Astrocyte of the cerebellum (primary cell): ENCODE data around the gene FYN.

ENCODE experiments used
- DNase-seq: peaks from one replicate; pipeline ENCODE4 v3.0.0-alpha.2; 2011; ENCODE audit warnings: low read depth
- H3K4me3 ChIP-seq: 2 replicates; pipeline ENCODE4 v1.5.1; 2011; ENCODE audit warnings: mild to moderate bottlenecking, low read depth, low read length, moderate library complexity
- in situ Hi-C: cut with HindIII; loops from 2 replicates; pipeline ENCODE4 v1.10.0; 2017; ENCODE audit warnings: low sequenced_read_pairs
- TF ChIP-seq, protein P1 (sequence below): IDR thresholded peaks from 2 replicates; pipeline ENCODE4 v1.5.1; 2012; ENCODE audit warnings: low read length, low read depth, moderate library complexity, mild to moderate bottlenecking; ENCODE audit errors: missing control alignments

FYN gene

DNA sequence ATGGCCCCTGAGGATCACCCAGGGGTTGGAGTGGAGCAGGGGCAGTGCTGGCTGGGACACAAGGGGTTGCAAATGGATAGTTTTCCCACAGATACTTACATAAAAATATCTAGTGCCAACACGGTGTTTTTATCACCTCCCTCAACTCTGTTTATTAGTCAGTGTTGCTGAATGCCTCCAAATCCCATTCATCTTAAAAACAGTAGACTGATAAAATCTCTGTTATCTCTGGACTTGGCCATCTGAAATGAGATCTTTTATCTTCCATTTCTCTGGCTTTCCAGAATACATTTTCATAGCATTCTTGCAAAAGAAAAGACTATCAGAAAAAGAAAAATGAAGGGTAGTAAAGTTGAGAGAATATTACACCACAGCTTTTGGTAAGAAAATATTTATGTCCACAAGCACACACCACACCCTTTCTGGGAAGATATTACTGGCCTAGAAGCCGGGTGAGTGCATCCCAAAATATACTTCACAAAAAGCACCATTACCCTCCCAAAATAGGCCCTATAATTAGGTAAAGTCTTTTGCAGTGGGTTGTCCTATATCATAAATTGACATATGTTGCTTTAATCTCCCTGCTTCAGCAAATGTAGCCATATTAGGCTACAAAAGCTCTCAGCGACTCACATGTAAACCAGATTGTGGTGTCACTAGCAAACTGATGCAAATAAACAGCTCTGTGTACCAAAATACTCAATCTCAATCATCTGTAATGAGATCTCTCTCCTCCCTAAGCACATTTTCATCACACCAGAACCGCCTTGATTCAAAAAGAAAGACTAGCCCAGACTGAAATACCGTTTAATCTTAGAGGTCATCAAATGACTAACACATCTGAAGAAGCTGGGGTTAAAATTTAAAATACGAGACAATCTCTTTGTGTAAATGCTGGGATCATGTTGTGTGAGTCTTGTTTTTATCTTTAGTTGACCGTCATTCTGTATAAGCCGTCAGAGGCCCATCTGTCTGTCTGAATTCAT, 96.7 kb downstream of the FYN start:
- in situ Hi-C loops, result no loop called here
- no peak overlapping the region for H3K4me3 ChIP-seq
- TF ChIP-seq, protein P1, sequence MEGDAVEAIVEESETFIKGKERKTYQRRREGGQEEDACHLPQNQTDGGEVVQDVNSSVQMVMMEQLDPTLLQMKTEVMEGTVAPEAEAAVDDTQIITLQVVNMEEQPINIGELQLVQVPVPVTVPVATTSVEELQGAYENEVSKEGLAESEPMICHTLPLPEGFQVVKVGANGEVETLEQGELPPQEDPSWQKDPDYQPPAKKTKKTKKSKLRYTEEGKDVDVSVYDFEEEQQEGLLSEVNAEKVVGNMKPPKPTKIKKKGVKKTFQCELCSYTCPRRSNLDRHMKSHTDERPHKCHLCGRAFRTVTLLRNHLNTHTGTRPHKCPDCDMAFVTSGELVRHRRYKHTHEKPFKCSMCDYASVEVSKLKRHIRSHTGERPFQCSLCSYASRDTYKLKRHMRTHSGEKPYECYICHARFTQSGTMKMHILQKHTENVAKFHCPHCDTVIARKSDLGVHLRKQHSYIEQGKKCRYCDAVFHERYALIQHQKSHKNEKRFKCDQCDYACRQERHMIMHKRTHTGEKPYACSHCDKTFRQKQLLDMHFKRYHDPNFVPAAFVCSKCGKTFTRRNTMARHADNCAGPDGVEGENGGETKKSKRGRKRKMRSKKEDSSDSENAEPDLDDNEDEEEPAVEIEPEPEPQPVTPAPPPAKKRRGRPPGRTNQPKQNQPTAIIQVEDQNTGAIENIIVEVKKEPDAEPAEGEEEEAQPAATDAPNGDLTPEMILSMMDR, result no peak
- DNase-seq, result no peak

DNA sequence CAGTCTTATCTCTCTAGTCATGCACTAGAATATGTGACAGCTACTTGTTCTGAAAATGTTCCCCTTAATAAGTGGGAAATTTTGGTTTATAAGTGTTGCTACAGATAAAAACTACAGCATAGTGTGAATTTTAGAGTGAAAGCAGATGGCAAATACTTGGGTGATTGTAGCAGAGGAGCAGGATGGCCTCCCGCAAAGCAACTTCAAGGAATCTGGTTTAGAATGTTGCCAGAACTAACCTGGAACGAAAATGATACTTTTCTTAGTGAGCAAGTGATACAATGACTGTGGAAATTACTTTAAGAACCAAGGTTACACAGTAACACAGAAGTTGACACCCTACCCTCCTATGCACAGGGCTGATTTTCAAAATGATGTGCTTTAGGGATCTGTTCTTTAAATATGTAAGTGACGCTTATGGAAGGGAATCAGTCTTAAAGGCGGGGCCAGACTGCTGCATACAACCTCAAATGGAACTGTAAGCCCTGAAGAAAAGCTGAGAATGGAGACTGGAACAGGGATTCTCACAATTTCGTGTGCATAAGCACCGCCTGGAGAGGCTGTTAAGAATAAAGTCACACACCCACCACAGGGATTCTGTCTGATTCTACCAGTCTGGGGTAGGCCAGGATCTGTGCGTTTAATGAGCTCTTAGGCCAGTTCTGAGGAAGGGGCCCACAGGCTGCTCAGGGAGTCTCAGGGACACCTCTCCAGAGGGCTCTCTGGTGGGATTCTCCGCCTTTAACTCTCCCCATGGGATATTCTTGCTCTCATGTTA, 97.9 kb downstream of the FYN start:
- DNase-seq, result no peak
- H3K4me3 ChIP-seq, result no peak overlapping the region
- TF ChIP-seq, protein P1, result no peak
- in situ Hi-C loops, result no loop called here

DNA sequence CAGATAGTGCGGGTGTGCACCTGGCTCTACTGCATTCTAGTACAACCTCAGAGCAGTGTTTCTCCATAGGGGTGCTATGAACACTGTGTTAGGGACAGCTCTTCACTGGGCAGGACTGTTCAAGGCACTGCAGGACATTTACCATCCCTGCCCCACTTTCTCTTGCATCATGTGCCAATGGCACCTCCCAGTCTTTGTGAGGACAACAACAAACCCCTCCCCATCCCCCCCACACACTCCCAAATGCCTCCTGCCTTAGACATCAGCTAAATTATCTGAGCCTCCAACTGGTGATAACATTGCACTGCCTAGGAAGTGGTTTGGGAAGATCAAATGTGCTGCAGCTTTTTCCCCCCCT, 98.9 kb downstream of the FYN start:
- DNase-seq, result no peak
- no peak overlapping the region for H3K4me3 ChIP-seq
- in situ Hi-C loops, result no loop called here
- TF ChIP-seq, protein P1, result no peak

DNA sequence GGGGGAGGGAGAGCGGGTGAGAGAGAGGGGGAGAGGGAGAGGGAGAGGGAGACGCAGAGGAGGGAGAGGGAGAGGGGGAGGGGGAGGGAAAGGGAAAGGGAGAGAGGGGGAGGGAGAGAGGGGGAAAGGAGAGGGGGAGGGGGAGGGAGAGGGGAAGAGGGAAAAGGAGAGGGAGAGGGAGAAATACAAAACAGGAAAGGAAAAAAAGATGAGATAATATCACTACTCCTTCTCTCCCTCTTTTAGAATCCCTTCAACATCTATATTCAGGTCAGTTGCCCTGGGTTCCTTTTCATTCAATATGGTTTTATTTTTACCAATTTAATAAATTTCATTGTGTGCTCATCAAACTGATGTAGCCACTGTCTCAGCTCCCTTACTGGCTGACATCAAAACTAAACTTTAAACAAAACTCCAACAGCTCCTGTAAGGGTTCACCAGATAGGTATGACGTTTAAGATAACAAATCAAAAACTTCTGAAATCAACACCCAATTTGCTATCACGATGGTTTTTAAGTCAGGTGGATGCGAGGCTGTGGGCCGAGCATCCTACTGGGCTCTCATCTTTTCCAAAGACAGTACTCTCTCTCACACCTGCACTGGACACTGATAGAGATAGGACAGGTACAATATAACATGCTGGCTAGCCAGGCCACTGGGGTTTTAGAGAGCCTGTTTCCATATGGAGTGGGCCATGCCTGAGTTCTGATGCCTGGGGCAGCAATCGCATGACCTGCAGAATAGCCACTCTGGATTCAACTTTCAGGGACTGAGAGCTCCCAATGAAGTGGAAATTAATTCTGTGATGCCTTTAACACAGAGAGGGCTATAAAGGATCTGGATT, 99.5 kb downstream of the FYN start:
- DNase-seq, result no peak
- in situ Hi-C loops, result no loop called here
- TF ChIP-seq, protein P1, result no peak
- no peak overlapping the region for H3K4me3 ChIP-seq

DNA sequence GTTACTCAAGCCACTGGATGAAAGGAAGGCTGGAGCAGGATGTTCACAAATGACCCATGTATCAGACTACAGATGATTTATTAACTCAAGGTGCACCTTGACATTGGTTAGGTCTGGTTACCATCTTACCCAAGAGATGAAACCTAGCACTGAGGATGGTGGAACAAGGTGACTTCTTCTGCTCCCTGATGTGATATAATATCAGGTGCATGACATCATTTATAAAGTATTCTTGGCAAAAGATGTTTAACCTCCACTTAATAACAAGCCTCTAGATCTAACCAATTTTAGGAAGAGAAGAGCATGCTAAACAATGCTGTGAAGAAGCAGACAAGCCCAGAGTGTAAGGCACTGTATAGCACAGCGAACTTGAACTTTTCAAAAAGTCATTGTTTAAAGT, 100.9 kb downstream of the FYN start:
- TF ChIP-seq, protein P1, result no peak
- DNase-seq, result no peak
- no peak overlapping the region for H3K4me3 ChIP-seq
- in situ Hi-C loops, result no loop called here

DNA sequence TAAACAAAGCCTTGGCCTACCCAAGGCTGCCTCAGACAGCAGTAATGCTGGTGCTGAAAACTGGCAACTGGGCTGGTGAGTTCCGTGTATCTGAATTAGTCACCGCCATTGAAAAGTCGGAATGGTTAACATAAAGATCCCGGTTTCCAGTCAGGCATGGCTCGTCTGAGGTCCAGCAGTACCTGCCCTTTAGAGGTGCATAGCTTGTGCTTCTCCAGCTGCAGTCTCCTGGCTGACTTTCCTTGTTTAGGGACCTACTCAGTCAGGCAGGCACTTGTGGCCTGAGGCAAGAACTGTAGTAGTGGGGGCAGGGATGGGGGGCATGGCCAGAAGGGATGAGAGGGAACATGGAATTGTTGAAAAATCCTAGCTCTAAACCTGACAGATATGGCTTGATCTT, 101.6 kb downstream of the FYN start:
- DNase-seq, result no peak
- in situ Hi-C loops, result no loop called here
- no peak overlapping the region for H3K4me3 ChIP-seq
- TF ChIP-seq, protein P1, result no peak
